GM20000 (cell line): Measurements from ENCODE around the gene GHDC.

Source experiments
- DNase-seq: peaks from one replicate; pipeline ENCODE4 v3.0.0; 2012; ENCODE audit warnings: low spot score
- CTCF ChIP-seq: IDR thresholded peaks from 2 replicates; pipeline ENCODE4 v1.5.1; 2012; ENCODE audit warnings: mild to moderate bottlenecking, control low read depth; ENCODE audit errors: extremely low read depth, missing control alignments

The GHDC gene

GRCh38 chr17:42167807-42168206, 26.5 kb downstream of the GHDC start:
- no peak for TF ChIP-seq CTCF
- DNase-seq, result no peak

GRCh38 chr17:42166196-42166763, 28.0 kb downstream of the GHDC start:
- no peak for TF ChIP-seq CTCF
- DNase-seq, result no peak

- DNase-seq, result no peak
Observed at GRCh38 chr17:42165751-42166150, 28.5 kb downstream of the GHDC start.

GRCh38 chr17:42163696-42164407, 30.4 kb downstream of the GHDC start:
- no peak for DNase-seq
- no peak for TF ChIP-seq CTCF

More at GRCh38 chr17:42165751-42166150, 28.5 kb downstream of the GHDC start:
- no peak for TF ChIP-seq CTCF

- DNase-seq, result peak; percentile 62
- TF ChIP-seq CTCF, result peak; percentile 44
Observed at GRCh38 chr17:42163113-42163512, 31.2 kb downstream of the GHDC start.

GRCh38 chr17:42160531-42160910, 33.8 kb downstream of the GHDC start:
- DNase-seq, result no peak
- TF ChIP-seq CTCF, result no peak

GRCh38 chr17:42159796-42160530, 34.3 kb downstream of the GHDC start:
- no peak for TF ChIP-seq CTCF
- no peak for DNase-seq
